H1 (cell line): ENCODE data around the gene MEIS3.

ENCODE experiments used
- CTCF ChIP-seq, 3 experiments: IDR thresholded peaks; 1 replicate in 2 of 3; 2 replicates in 1 of 3; pipeline versions ENCODE4 v1.5.1 to v1.6.1; 2011; ENCODE audit warnings: low read length in 3 of 3, mild to moderate bottlenecking in 3 of 3, inconsistent platforms in 2 of 3, low read depth in 1 of 3, moderate library complexity in 1 of 3; ENCODE audit not compliant: insufficient read depth in 1 of 3; ENCODE audit errors: control extremely low read depth in 1 of 3
- EZH2 ChIP-seq: fragments of 200-600 bp; sonication (generic); IDR thresholded peaks from 2 replicates; pipeline ENCODE4 v1.7.1; 2012; ENCODE audit warnings: low read depth, mild to moderate bottlenecking, moderate library complexity, low read length, inconsistent platforms; ENCODE audit not compliant: severe bottlenecking
- HDAC2 ChIP-seq, 2 experiments: fragments of 300-600 bp in 1 of 2; sonication (generic) in 1 of 2; IDR thresholded peaks; 2 replicates each; pipeline ENCODE4 v1.6.1; 2011 to 2012; ENCODE audit warnings: low read depth in 2 of 2, low read length in 2 of 2, mild to moderate bottlenecking in 2 of 2, moderate library complexity in 2 of 2, borderline replicate concordance in 1 of 2, inconsistent platforms in 1 of 2
- JUND ChIP-seq: IDR thresholded peaks from 2 replicates; pipeline ENCODE4 v1.6.1; 2011; ENCODE audit warnings: mild to moderate bottlenecking, improper control_type of control experiment, low read length
- POLR2A ChIP-seq, 2 experiments: IDR thresholded peaks; 1 replicate in 1 of 2; 2 replicates in 1 of 2; pipeline ENCODE4 v1.6.1; 2011; ENCODE audit warnings: low read depth in 2 of 2, low read length in 2 of 2, mild to moderate bottlenecking in 2 of 2; ENCODE audit errors: control extremely low read depth in 1 of 2
- SIX5 ChIP-seq: IDR thresholded peaks from 2 replicates; pipeline ENCODE4 v1.6.1; 2011; ENCODE audit warnings: mild to moderate bottlenecking, low read depth, low read length
- SP1 ChIP-seq: IDR thresholded peaks from 2 replicates; pipeline ENCODE4 v1.6.1; 2011; ENCODE audit warnings: low read depth, low read length
- YY1 ChIP-seq: IDR thresholded peaks from 2 replicates; pipeline ENCODE4 v1.6.1; 2011; ENCODE audit warnings: low read depth, mild to moderate bottlenecking, low read length

GRCh38 chr19:47456721-47457474, 37.6 kb upstream of the MEIS3 start:
- no peak for TF ChIP-seq CTCF (IDR thresholded peaks at IDR 0.05; ENCODE audit: control extremely low read depth in 1 of 3, insufficient read depth in 1 of 3, low read depth in 1 of 3, low read length in 3 of 3)
- no peak for TF ChIP-seq SIX5
- TF ChIP-seq EZH2: no peak
- TF ChIP-seq SP1: no peak
- TF ChIP-seq YY1: no peak
- no peak for TF ChIP-seq POLR2A (IDR thresholded peaks at IDR 0.05; ENCODE audit: control extremely low read depth in 1 of 2, low read depth in 2 of 2, low read length in 2 of 2)
- TF ChIP-seq HDAC2 (IDR thresholded peaks at IDR 0.05; ENCODE audit: borderline replicate concordance in 1 of 2, low read depth in 2 of 2, low read length in 2 of 2): no peak
- no peak for TF ChIP-seq JUND
